Left lung (tissue), 10 donors: ENCODE data around the gene BPIFA3. TPM values are rescaled to one million over a fixed set of nuclear protein-coding genes. Genes with fewer than 3 reads are reported as not detected.
A peak's percentile ranks its signal among the peaks of the same experiment; 100 is the strongest.

Experiments
- ATAC-seq: fragments of 200-7000 bp; cut with Tn5 transposase; one replicate; pipeline ENCODE4 v1.9.1; 2020; ENCODE audit warnings: moderate library complexity
- DNase-seq, 4 donors: peaks; one replicate each; pipeline ENCODE4 v3.0.0-alpha.2; 2013 to 2020
- H3K27ac ChIP-seq, 2 donors: fragments of 200-600 bp; sonication (generic) in 1 of 2; one replicate each; pipeline versions ENCODE4 v1.5.0 to v1.8.0; 2020 to 2021
- H3K27me3 ChIP-seq, 2 donors: fragments of 200-600 bp; sonication (generic) in 1 of 2; one replicate each; pipeline versions ENCODE4 v1.5.0 to v1.8.0; 2020 to 2021
- H3K36me3 ChIP-seq, 2 donors: fragments of 200-600 bp; sonication (generic) in 1 of 2; one replicate each; pipeline versions ENCODE4 v1.5.0 to v1.8.0; 2020 to 2021
- H3K4me1 ChIP-seq, 2 donors: fragments of 200-600 bp; one replicate each; pipeline ENCODE4 v1.8.0; 2021
- H3K4me3 ChIP-seq, 2 donors: fragments of 200-600 bp; sonication (generic) in 1 of 2; one replicate each; pipeline versions ENCODE4 v1.5.0 to v1.8.0; 2020 to 2021; ENCODE audit warnings: mild to moderate bottlenecking in 1 of 2
- H3K9me3 ChIP-seq, 2 donors: fragments of 200-600 bp; sonication (generic) in 1 of 2; one replicate each; pipeline versions ENCODE4 v1.5.0 to v1.8.0; 2020 to 2021
- CTCF ChIP-seq, 2 donors: fragments of 200-600 bp; sonication (generic) in 1 of 2; IDR thresholded peaks; one replicate each; pipeline versions ENCODE4 v1.5.0 to v1.8.0; 2021; ENCODE audit warnings: antibody characterized with exemption in 2 of 2
- intact Hi-C, 2 donors: fragments of 100-400 bp; cut with DNase I; formaldehyde crosslinking; loops; one replicate each; pipeline versions ENCODE4 v1.11.2 to v1.14.2; 2022
- polyA plus RNA-seq, 6 donors: library from polyadenylated mRNA; unstranded; fragments of 120-200 nt; gene quantifications; one replicate each; pipeline ENCODE4 v1.2.1, GENCODE V29; 2013; ENCODE audit not compliant: insufficient read length in 6 of 6
- total RNA-seq, 2 donors: library from RNA; stranded (reverse); fragmentation: NEBNext Ultra II Directional; extraction: Animal tissue kit (Norgen Biotek cat#: 25700); gene quantifications; one replicate each; pipeline ENCODE4 v1.2.1, GENCODE V29; 2021
- donor health status: DM: no; HTN: yes; CAD: no.
- donor health status: DM: no; HTN: no; CAD: no.

The BPIFA3 gene
- total and polyA plus RNA-seq, 8 donors: not detected

- intact Hi-C loops: no loop called here
These were observed 6.8 kb upstream of the BPIFA3 start for GRCh38 chr20:33210371-33210770.

GRCh38 chr20:33211817-33212424, 5.2 kb upstream of the BPIFA3 start:
- Histone ChIP-seq H3K27me3 (peaks cover 0 to 16% of the 10 kb centered on the region in 2 donors), H3K4me3 (no peak overlapping the region), H3K36me3 (no peaks in the 10 kb centered on the region), H3K4me1 (no peaks in the 10 kb centered on the region), H3K27ac (no peak overlapping the region), H3K9me3 (no peaks in the 10 kb centered on the region)
- ATAC-seq (peak; percentile 96), DNase-seq (peak in 2 of 4 donors; percentile 32 to 46)
- intact Hi-C loops: no loop called here
- TF ChIP-seq CTCF (IDR thresholded peaks at IDR 0.05): peak in 1 of 2 donors; percentile 29

More at GRCh38 chr20:33210371-33210770, 6.8 kb upstream of the BPIFA3 start:
- Histone ChIP-seq H3K9me3 (no peaks in the 10 kb centered on the region), H3K4me1 (no peaks in the 10 kb centered on the region), H3K4me3 (no peak overlapping the region), H3K36me3 (no peaks in the 10 kb centered on the region), H3K27ac (no peak overlapping the region), H3K27me3 (peaks cover 0 to 16% of the 10 kb centered on the region in 2 donors)
- no peak for DNase-seq
- no peak for TF ChIP-seq CTCF (IDR thresholded peaks at IDR 0.05)
- ATAC-seq: no peak

GRCh38 chr20:33224399-33224798, 7.2 kb downstream of the BPIFA3 start:
- intact Hi-C loops: no loop called here
- no peak overlapping the region for H3K4me3 ChIP-seq
- H3K9me3 ChIP-seq: no peaks in the 10 kb centered on the region

GRCh38 chr20:33229843-33230242, 12.7 kb downstream of the BPIFA3 start:
- Histone ChIP-seq H3K27me3 (peaks cover 0 to 29% of the 10 kb centered on the region in 2 donors), H3K9me3 (no peaks in the 10 kb centered on the region), H3K36me3 (no peaks in the 10 kb centered on the region), H3K4me1 (no peaks in the 10 kb centered on the region), H3K27ac (no peak overlapping the region), H3K4me3 (no peak overlapping the region)
- DNase-seq (no peak), ATAC-seq (no peak)
- intact Hi-C loops: no loop called here
- no peak for TF ChIP-seq CTCF (IDR thresholded peaks at IDR 0.05)

More at GRCh38 chr20:33224399-33224798, 7.2 kb downstream of the BPIFA3 start:
- Histone ChIP-seq H3K27me3 (peaks cover 0 to 21% of the 10 kb centered on the region in 2 donors), H3K4me1 (no peaks in the 10 kb centered on the region), H3K36me3 (no peaks in the 10 kb centered on the region), H3K27ac (no peak overlapping the region)
- ATAC-seq (no peak), DNase-seq (no peak)
- no peak for TF ChIP-seq CTCF (IDR thresholded peaks at IDR 0.05)

GRCh38 chr20:33231237-33231636, 14.1 kb downstream of the BPIFA3 start:
- TF ChIP-seq CTCF (IDR thresholded peaks at IDR 0.05): no peak
- H3K36me3 ChIP-seq: no peaks in the 10 kb centered on the region
- intact Hi-C loops: no loop called here
- H3K9me3 ChIP-seq: no peaks in the 10 kb centered on the region
- no peak overlapping the region for H3K27ac ChIP-seq
- no peaks in the 10 kb centered on the region for H3K4me1 ChIP-seq
- ATAC-seq (no peak), DNase-seq (no peak)
- H3K4me3 ChIP-seq: no peak overlapping the region
- H3K27me3 ChIP-seq: peaks cover 0 to 20% of the 10 kb centered on the region in 2 donors
